Spleen (tissue), 11 donors: Measurements from ENCODE around the gene SLIT3. TPM values are rescaled to one million over a fixed set of nuclear protein-coding genes. Genes with fewer than 3 reads are reported as not detected.

Experiments used
- DNase-seq: peaks from one replicate; pipeline ENCODE4 v3.0.0-alpha.2; 2020
- H3K27ac ChIP-seq, 8 donors: fragments of 200-600 bp; sonication (generic) in 7 of 8; 1 replicate in 4 of 8; 2 replicates in 4 of 8; pipeline versions ENCODE4 v1.5.0 to v1.8.0; 2016 to 2021; ENCODE audit warnings: inconsistent platforms in 4 of 8, mild to moderate bottlenecking in 4 of 8, moderate library complexity in 1 of 8
- H3K27me3 ChIP-seq, 7 donors: fragments of 200-600 bp; sonication (generic) in 6 of 7; replicated peaks in 1 of 7; 1 replicate in 4 of 7; 2 replicates in 3 of 7; pipeline versions ENCODE4 v1.5.0 to v1.8.0; 2016 to 2021; ENCODE audit warnings: inconsistent platforms in 3 of 7, mild to moderate bottlenecking in 1 of 7
- H3K36me3 ChIP-seq, 6 donors: fragments of 200-600 bp; sonication (generic) in 5 of 6; 1 replicate in 4 of 6; 2 replicates in 2 of 6; pipeline versions ENCODE4 v1.5.0 to v1.8.0; 2016 to 2021; ENCODE audit warnings: inconsistent platforms in 2 of 6
- H3K4me1 ChIP-seq, 6 donors: fragments of 200-600 bp; sonication (generic) in 5 of 6; 1 replicate in 3 of 6; 2 replicates in 3 of 6; pipeline versions ENCODE4 v1.5.0 to v1.8.0; 2016 to 2021; ENCODE audit warnings: inconsistent platforms in 3 of 6
- H3K4me3 ChIP-seq, 8 donors: fragments of 200-600 bp; sonication (generic) in 7 of 8; 1 replicate in 4 of 8; 2 replicates in 4 of 8; pipeline versions ENCODE4 v1.5.0 to v1.8.0; 2016 to 2021; ENCODE audit warnings: inconsistent platforms in 4 of 8, mild to moderate bottlenecking in 4 of 8, moderate library complexity in 2 of 8
- H3K9me3 ChIP-seq, 8 donors: fragments of 200-600 bp; sonication (generic) in 7 of 8; 1 replicate in 4 of 8; 2 replicates in 4 of 8; pipeline versions ENCODE4 v1.5.0 to v1.8.0; 2016 to 2021; ENCODE audit warnings: inconsistent platforms in 4 of 8
- CTCF ChIP-seq, 11 experiments: fragments of 200-600 bp in 7 of 11; fragments of 450-650 bp in 4 of 11; sonication (generic) in 4 of 11; IDR thresholded peaks in 8 of 11; conservative IDR thresholded peaks in 3 of 11; 1 replicate in 7 of 11; 2 replicates in 4 of 11; pipeline versions ENCODE4 v1.4.0 to v1.8.0; 2016 to 2021; ENCODE audit warnings: antibody characterized with exemption in 11 of 11, inconsistent platforms in 4 of 11, mild to moderate bottlenecking in 1 of 11
- POLR2A ChIP-seq, 3 donors: fragments of 450-650 bp; IDR thresholded peaks; one replicate each; pipeline ENCODE4 v1.5.1; 2017; ENCODE audit warnings: antibody characterized with exemption in 3 of 3, mild to moderate bottlenecking in 1 of 3
- POLR2AphosphoS5 ChIP-seq, 3 donors: sonication (generic); formaldehyde crosslinking; IDR thresholded peaks; one replicate each; pipeline ENCODE4 v1.5.1; 2017; ENCODE audit warnings: antibody characterized with exemption in 3 of 3
- WGBS, 5 donors: extraction: QIAGEN DNeasy Blood & Tissue Kit in 3 of 5; methylation state at CpG; one replicate each; pipeline versions ENCODE4 v1.1.5 to v1.1.7; 2013 to 2018; 5-methylcytosine and 5-hydroxymethylcytosine counted together
- intact Hi-C: fragments of 100-400 bp; cut with DNase I; formaldehyde crosslinking; loops from one replicate; pipeline ENCODE4 v1.15.0; 2023; ENCODE audit warnings: low total_unique reads
- polyA plus RNA-seq, 3 donors: library from polyadenylated mRNA; stranded (reverse); fragments of 200-250 nt; gene quantifications; one replicate each; pipeline ENCODE4 v1.2.1, GENCODE V29; 2013
- total RNA-seq, 7 donors: library from RNA; depleted of rRNA in 3 of 7; stranded (reverse); fragments of >200 nt in 3 of 7; fragmentation: NEBNext Ultra II Directional in 4 of 7; extraction: Animal tissue kit (Norgen Biotek cat#: 25700) in 4 of 7; gene quantifications; one replicate each; pipeline versions ENCODE4 v1.1.0 to v1.2.1, GENCODE V29; 2016 to 2021
- donor health status: healthy with polysubstance abuse.
- donor health status: DM: no; HTN: no; CAD: no; lungs with moderate emphysema.
- donor health status: DM: no; HTN: no; CAD: no.
- donor health status: Bipolar disorder and iron deficiency.
- donor health status: healthy.
- donor health status: DM: no; HTN: no; CAD: no.
- donor health status: DM: yes; HTN: yes; CAD: no.

The SLIT3 gene
- total and polyA plus RNA-seq, 10 donors, result 0.33 to 54.0 (median 13.2) TPM

GRCh38 chr5:169272731-169273427 is 28.1 kb downstream of the SLIT3 start:
- no peak for DNase-seq
- Histone ChIP-seq H3K4me3 (no peak overlapping the region), H3K36me3 (no peaks in the 10 kb centered on the region), H3K9me3 (no peaks in the 10 kb centered on the region), H3K27ac (no peak overlapping the region), H3K4me1 (no peaks in the 10 kb centered on the region), H3K27me3 (no peaks in the 10 kb centered on the region)
- intact Hi-C loops, result no loop called here
- TF ChIP-seq POLR2AphosphoS5 (IDR thresholded peaks at IDR 0.05), result no peak
- TF ChIP-seq POLR2A (IDR thresholded peaks at IDR 0.05), result no peak
- TF ChIP-seq CTCF (IDR thresholded peaks at IDR 0.05 in 8 of 11, conservative IDR thresholded peaks at IDR 0.05 in 3 of 11), result no peak
- 82 to 89% (median 86%) methylated on average over 12 of the region's 12 CpGs for WGBS, 5 donors

- intact Hi-C loops, result no loop called here
- Histone ChIP-seq H3K4me1 (no peaks in the 10 kb centered on the region), H3K27ac (no peak overlapping the region), H3K4me3 (no peak overlapping the region), H3K9me3 (no peaks in the 10 kb centered on the region), H3K36me3 (no peaks in the 10 kb centered on the region), H3K27me3 (no peaks in the 10 kb centered on the region)
- 84 to 92% (median 88%) methylated on average over 5 of the region's 5 CpGs for WGBS, 5 donors
- no peak for DNase-seq
- TF ChIP-seq POLR2A (IDR thresholded peaks at IDR 0.05) (no peak), CTCF (IDR thresholded peaks at IDR 0.05 in 8 of 11, conservative IDR thresholded peaks at IDR 0.05 in 3 of 11) (no peak), POLR2AphosphoS5 (IDR thresholded peaks at IDR 0.05) (no peak)
Observed at GRCh38 chr5:169272111-169272510, 28.8 kb downstream of the SLIT3 start.

GRCh38 chr5:169270827-169271226 is 30.1 kb downstream of the SLIT3 start:
- TF ChIP-seq POLR2AphosphoS5 (IDR thresholded peaks at IDR 0.05) (no peak), POLR2A (IDR thresholded peaks at IDR 0.05) (no peak), CTCF (IDR thresholded peaks at IDR 0.05 in 8 of 11, conservative IDR thresholded peaks at IDR 0.05 in 3 of 11) (no peak)
- DNase-seq, result no peak
- Histone ChIP-seq H3K27ac (no peak overlapping the region), H3K27me3 (no peaks in the 10 kb centered on the region), H3K36me3 (no peaks in the 10 kb centered on the region), H3K4me3 (no peak overlapping the region), H3K4me1 (no peaks in the 10 kb centered on the region), H3K9me3 (no peaks in the 10 kb centered on the region)
- 77 to 93% (median 82%) methylated on average over 3 of the region's 3 CpGs for WGBS, 5 donors
- intact Hi-C loops, result no loop called here

- TF ChIP-seq CTCF (IDR thresholded peaks at IDR 0.05 in 8 of 11, conservative IDR thresholded peaks at IDR 0.05 in 3 of 11) (no peak), POLR2AphosphoS5 (IDR thresholded peaks at IDR 0.05) (no peak), POLR2A (IDR thresholded peaks at IDR 0.05) (no peak)
- Histone ChIP-seq H3K4me1 (no peaks in the 10 kb centered on the region), H3K9me3 (no peaks in the 10 kb centered on the region), H3K4me3 (no peak overlapping the region), H3K27me3 (no peaks in the 10 kb centered on the region), H3K27ac (no peak overlapping the region), H3K36me3 (no peaks in the 10 kb centered on the region)
- 82 to 90% (median 84%) methylated on average over 7 of the region's 7 CpGs for WGBS, 5 donors
- intact Hi-C loops, result no loop called here
- no peak for DNase-seq
Observed at GRCh38 chr5:169268019-169268418, 32.9 kb downstream of the SLIT3 start.
